Retinal pigment epithelial cell (primary cell): ENCODE results near the gene OST4.

Experiments used
- DNase-seq: peaks from one replicate; pipeline ENCODE4 v3.0.0-alpha.2; 2010; ENCODE audit warnings: low read depth
- H3K4me3 ChIP-seq: 2 replicates; pipeline ENCODE4 v1.5.1; 2011; ENCODE audit warnings: mild to moderate bottlenecking, low read length, control low read depth, moderate library complexity
- CTCF ChIP-seq: conservative IDR thresholded peaks from 2 replicates; pipeline ENCODE4 v1.5.1; 2011; ENCODE audit warnings: low read depth, low read length, control low read depth, inconsistent platforms

The OST4 gene

GRCh38 chr2:27091746-27092695 lies 20.6 kb upstream of the OST4 start:
- no peak overlapping the region for H3K4me3 ChIP-seq
- no peak for TF ChIP-seq CTCF
- DNase-seq, result no peak

- no peak for TF ChIP-seq CTCF
- DNase-seq, result no peak
- no peak overlapping the region for H3K4me3 ChIP-seq
Measured at GRCh38 chr2:27089111-27089954, 17.9 kb upstream of the OST4 start.

GRCh38 chr2:27088634-27089033 lies 17.2 kb upstream of the OST4 start:
- TF ChIP-seq CTCF, result no peak
- DNase-seq, result no peak

GRCh38 chr2:27087823-27088410 lies 16.5 kb upstream of the OST4 start:
- H3K4me3 ChIP-seq, result no peak overlapping the region
- no peak for DNase-seq
- TF ChIP-seq CTCF, result no peak

More at GRCh38 chr2:27088634-27089033, 17.2 kb upstream of the OST4 start:
- no peak overlapping the region for H3K4me3 ChIP-seq

- H3K4me3 ChIP-seq, result peak within 1 kb of the TSS; percentile 56
- no peak for TF ChIP-seq CTCF
- DNase-seq, result no peak
Measured at GRCh38 chr2:27086724-27087593, 15.5 kb upstream of the OST4 start, which contains the start of gene KHK. Gene KHK, plus strand, starts transcription at chr2:27086772. Its CDS starts 488 bp downstream, at chr2:27087260.

GRCh38 chr2:27086090-27086723 lies 14.8 kb upstream of the OST4 start:
- peak overlapping the region; percentile 55 for H3K4me3 ChIP-seq
- peak; percentile 68 for TF ChIP-seq CTCF
- peak; percentile 45 for DNase-seq
